HG03064 (cell line): ENCODE measurements around the gene CTAG1A.
A peak's percentile ranks its signal among the peaks of the same experiment; 100 is the strongest.
"Not testable (repeated sequence)": the region's sequence is repeated elsewhere in the genome, so short reads cannot be mapped to it uniquely, and the experiment has no call there.

ENCODE experiments used
- ATAC-seq: cut with Tn5 transposase; IDR thresholded peaks from one replicate; pipeline ENCODE4 v1.9.1; 2021; ENCODE audit warnings: low read depth; ENCODE audit not compliant: unreplicated experiment

CTAG1A gene

GRCh38 chrX:154584585-154585183 lies at the start of gene CTAG1A:
CTAG1A (plus strand) TSS chrX:154585133; CDS start chrX:154585207, 74 bp downstream.
- ATAC-seq: not testable (repeated sequence)

GRCh38 chrX:154535892-154536291 lies 49.0 kb upstream of the CTAG1A start:
- ATAC-seq: no peak

GRCh38 chrX:154539077-154539476 lies 45.9 kb upstream of the CTAG1A start:
- no peak for ATAC-seq

GRCh38 chrX:154540365-154540764 lies 44.6 kb upstream of the CTAG1A start:
- ATAC-seq: not testable (repeated sequence)

- no peak for ATAC-seq
Measured at GRCh38 chrX:154540897-154541535, 43.9 kb upstream of the CTAG1A start.

- ATAC-seq: no peak
Measured at GRCh38 chrX:154541589-154541895, 43.4 kb upstream of the CTAG1A start.

- no peak for ATAC-seq
Measured at GRCh38 chrX:154541896-154542722, 42.8 kb upstream of the CTAG1A start.

- no peak for ATAC-seq
Measured at GRCh38 chrX:154542723-154543424, 42.1 kb upstream of the CTAG1A start.

GRCh38 chrX:154545673-154546274 lies 39.2 kb upstream of the CTAG1A start:
- ATAC-seq: no peak

- ATAC-seq: peak; percentile 41
Measured at GRCh38 chrX:154546354-154547244, 38.3 kb upstream of the CTAG1A start, which contains the start of gene G6PD. G6PD (minus strand) TSS chrX:154546846; CDS start chrX:154546155, 691 bp downstream.

GRCh38 chrX:154547245-154548027 lies 37.5 kb upstream of the CTAG1A start, which contains the start of gene IKBKG:
IKBKG (plus strand) TSS chrX:154547620; CDS start chrX:154552003, 4,383 bp downstream.
- peak; percentile 74 for ATAC-seq

GRCh38 chrX:154548028-154548316 lies 37.0 kb upstream of the CTAG1A start:
- no peak for ATAC-seq

- no peak for ATAC-seq
Measured at GRCh38 chrX:154549766-154550165, 35.2 kb upstream of the CTAG1A start.

GRCh38 chrX:154552112-154552806 lies 32.7 kb upstream of the CTAG1A start:
- ATAC-seq: not testable (repeated sequence)

GRCh38 chrX:154558060-154558690 lies 26.8 kb upstream of the CTAG1A start:
- ATAC-seq: not testable (repeated sequence)

- ATAC-seq: not testable (repeated sequence)
Measured at GRCh38 chrX:154558896-154559295, 26.0 kb upstream of the CTAG1A start.

GRCh38 chrX:154560326-154560725 lies 24.6 kb upstream of the CTAG1A start:
- not testable (repeated sequence) for ATAC-seq

- not testable (repeated sequence) for ATAC-seq
Measured at GRCh38 chrX:154562295-154562694, 22.6 kb upstream of the CTAG1A start.
